MM.1S (cell line): ENCODE results near the gene ANK2.

Experiments used
- DNase-seq: peaks from one replicate; pipeline ENCODE4 v3.0.0-alpha.2; 2015
- H2AFZ ChIP-seq: fragments of 300-600 bp; sonication (generic); 2 replicates; pipeline ENCODE4 v1.6.0; 2016; ENCODE audit warnings: antibody characterized with exemption, low read length
- H3F3A ChIP-seq: fragments of 300-600 bp; sonication (generic); 2 replicates; pipeline ENCODE4 v1.6.1; 2016; ENCODE audit warnings: mild to moderate bottlenecking, antibody characterized with exemption, low read length, moderate library complexity, mixed read lengths; ENCODE audit not compliant: insufficient read depth
- H3K27ac ChIP-seq: fragments of 300-600 bp; sonication (generic); 2 replicates; pipeline ENCODE4 v1.5.1; 2016; ENCODE audit warnings: mild to moderate bottlenecking, low read length
- H3K27me3 ChIP-seq: fragments of 300-600 bp; sonication (generic); replicated peaks from 2 replicates; pipeline ENCODE4 v1.6.0; 2016; ENCODE audit warnings: low read length; ENCODE audit not compliant: insufficient read depth
- H3K36me3 ChIP-seq: fragments of 300-600 bp; sonication (generic); replicated peaks from 2 replicates; pipeline ENCODE4 v1.6.1; 2016; ENCODE audit warnings: mild to moderate bottlenecking, low read length, mixed read lengths; ENCODE audit not compliant: insufficient read depth
- H3K4me1 ChIP-seq: fragments of 300-600 bp; sonication (generic); 2 replicates; pipeline ENCODE4 v1.6.1; 2016; ENCODE audit warnings: low read length, mixed read lengths
- H3K4me2 ChIP-seq: fragments of 300-600 bp; sonication (generic); 2 replicates; pipeline ENCODE4 v1.6.0; 2016; ENCODE audit warnings: low read depth, low read length
- H3K4me3 ChIP-seq: fragments of 300-600 bp; sonication (generic); 2 replicates; pipeline ENCODE4 v1.5.1; 2016; ENCODE audit warnings: low read length, mixed read lengths
- H3K79me2 ChIP-seq: fragments of 300-600 bp; sonication (generic); 2 replicates; pipeline ENCODE4 v1.6.1; 2016; ENCODE audit warnings: mixed run types, low read length, mixed read lengths
- H3K9ac ChIP-seq: fragments of 300-600 bp; sonication (generic); 2 replicates; pipeline ENCODE4 v1.6.1; 2016; ENCODE audit warnings: low read length, mixed read lengths
- H3K9me2 ChIP-seq: fragments of 300-600 bp; sonication (generic); replicated peaks from 2 replicates; pipeline ENCODE4 v1.6.1; 2016; ENCODE audit warnings: mild to moderate bottlenecking, low read length, mixed read lengths; ENCODE audit not compliant: insufficient read depth
- H3K9me3 ChIP-seq: fragments of 300-600 bp; sonication (generic); replicated peaks from 2 replicates; pipeline ENCODE4 v1.6.1; 2016; ENCODE audit warnings: mild to moderate bottlenecking, low read length, mixed read lengths; ENCODE audit not compliant: insufficient read depth
- H4K20me1 ChIP-seq: fragments of 300-600 bp; sonication (generic); 2 replicates; pipeline ENCODE4 v1.6.1; 2016; ENCODE audit warnings: mild to moderate bottlenecking, low read length, moderate library complexity, mixed read lengths; ENCODE audit not compliant: insufficient read depth
- EZH2 ChIP-seq: fragments of 300-600 bp; sonication (generic); optimal IDR thresholded peaks from 2 replicates; pipeline ENCODE3; 2017; ENCODE audit warnings: low read depth, mild to moderate bottlenecking, antibody characterized with exemption, low read length, mixed read lengths
- EZH2phosphoT487 ChIP-seq: fragments of 300-600 bp; sonication (generic); IDR thresholded peaks from 2 replicates; pipeline ENCODE4 v1.6.1; 2018; ENCODE audit warnings: antibody characterized with exemption, low read length
- TF ChIP-seq, protein P1 (sequence below): fragments of 300-600 bp; sonication (generic); IDR thresholded peaks from 2 replicates; pipeline ENCODE4 v1.5.1; 2016; ENCODE audit warnings: antibody characterized with exemption, low read length, mixed read lengths

The ANK2 gene

DNA sequence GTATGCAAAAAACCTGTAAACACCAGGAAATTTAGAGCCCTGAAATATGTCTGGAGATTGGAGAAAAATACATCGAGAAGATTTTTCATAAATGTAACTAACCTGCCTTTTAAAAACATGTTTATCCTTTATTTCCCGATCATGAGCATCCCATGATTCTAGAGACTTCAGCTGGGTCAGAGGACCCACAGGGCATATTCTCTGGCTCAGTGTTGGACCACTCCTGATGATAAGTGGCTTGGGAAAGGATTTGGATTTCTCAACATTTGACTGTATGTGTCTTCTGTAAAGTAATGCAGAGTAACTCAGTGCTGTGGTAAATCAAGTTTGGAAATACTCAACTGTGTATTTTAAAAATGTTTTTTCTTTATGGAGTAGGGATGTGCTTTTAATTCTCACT lies 40.0 kb upstream of the ANK2 start:
- Histone ChIP-seq H4K20me1 (no peaks in the 10 kb centered on the region), H3K4me3 (no peak overlapping the region), H3K27ac (no peak overlapping the region), H3K4me1 (no peaks in the 10 kb centered on the region), H3K27me3 (no peaks in the 10 kb centered on the region), H2AFZ (no peak overlapping the region), H3F3A (no peaks in the 10 kb centered on the region), H3K4me2 (no peak overlapping the region), H3K79me2 (no peaks in the 10 kb centered on the region), H3K9me2 (no peaks in the 10 kb centered on the region), H3K9ac (no peak overlapping the region), H3K36me3 (no peaks in the 10 kb centered on the region), H3K9me3 (no peaks in the 10 kb centered on the region)
- no peak for DNase-seq
- no peak for TF ChIP-seq EZH2phosphoT487
- TF ChIP-seq EZH2, result no peak
- TF ChIP-seq, protein P1, sequence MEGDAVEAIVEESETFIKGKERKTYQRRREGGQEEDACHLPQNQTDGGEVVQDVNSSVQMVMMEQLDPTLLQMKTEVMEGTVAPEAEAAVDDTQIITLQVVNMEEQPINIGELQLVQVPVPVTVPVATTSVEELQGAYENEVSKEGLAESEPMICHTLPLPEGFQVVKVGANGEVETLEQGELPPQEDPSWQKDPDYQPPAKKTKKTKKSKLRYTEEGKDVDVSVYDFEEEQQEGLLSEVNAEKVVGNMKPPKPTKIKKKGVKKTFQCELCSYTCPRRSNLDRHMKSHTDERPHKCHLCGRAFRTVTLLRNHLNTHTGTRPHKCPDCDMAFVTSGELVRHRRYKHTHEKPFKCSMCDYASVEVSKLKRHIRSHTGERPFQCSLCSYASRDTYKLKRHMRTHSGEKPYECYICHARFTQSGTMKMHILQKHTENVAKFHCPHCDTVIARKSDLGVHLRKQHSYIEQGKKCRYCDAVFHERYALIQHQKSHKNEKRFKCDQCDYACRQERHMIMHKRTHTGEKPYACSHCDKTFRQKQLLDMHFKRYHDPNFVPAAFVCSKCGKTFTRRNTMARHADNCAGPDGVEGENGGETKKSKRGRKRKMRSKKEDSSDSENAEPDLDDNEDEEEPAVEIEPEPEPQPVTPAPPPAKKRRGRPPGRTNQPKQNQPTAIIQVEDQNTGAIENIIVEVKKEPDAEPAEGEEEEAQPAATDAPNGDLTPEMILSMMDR, result no peak

DNA sequence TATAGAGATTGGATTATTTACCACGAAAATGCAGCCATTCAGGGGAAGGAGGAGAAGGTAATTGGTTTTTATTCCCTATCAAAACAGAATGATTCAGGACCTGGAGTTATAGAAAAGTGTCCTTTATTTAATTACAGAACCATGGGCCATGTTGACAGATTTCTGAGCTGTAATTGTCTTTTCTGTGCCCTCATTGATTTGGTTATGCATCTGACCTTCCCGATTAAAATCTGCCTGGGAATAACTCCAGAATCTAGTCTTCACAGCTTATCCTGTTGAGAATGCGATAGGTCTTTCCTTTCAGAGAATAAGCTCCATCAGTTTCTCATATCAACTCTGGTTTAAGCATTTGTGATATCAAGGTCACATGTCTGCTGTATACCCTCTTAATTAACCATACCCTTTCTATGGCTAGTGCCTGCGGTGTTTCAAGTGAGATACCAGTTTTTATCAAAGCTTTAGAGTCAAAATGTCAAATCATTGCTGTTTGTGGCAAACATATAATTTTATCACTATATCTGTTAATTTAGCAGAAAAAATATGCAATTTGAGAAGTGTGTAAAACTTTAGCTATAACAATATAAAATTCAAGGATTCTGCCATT lies 37.2 kb upstream of the ANK2 start:
- TF ChIP-seq EZH2 (no peak), EZH2phosphoT487 (no peak)
- TF ChIP-seq, protein P1, result no peak
- no peaks in the 10 kb centered on the region for H3K36me3 ChIP-seq
- no peak for DNase-seq
- no peak overlapping the region for H3K9ac ChIP-seq
- no peak overlapping the region for H3K4me3 ChIP-seq
- H4K20me1 ChIP-seq, result no peaks in the 10 kb centered on the region
- H3K9me3 ChIP-seq, result no peaks in the 10 kb centered on the region
- H3F3A ChIP-seq, result no peaks in the 10 kb centered on the region
- H3K27ac ChIP-seq, result no peak overlapping the region
- no peaks in the 10 kb centered on the region for H3K4me1 ChIP-seq
- H3K9me2 ChIP-seq, result no peaks in the 10 kb centered on the region
- no peaks in the 10 kb centered on the region for H3K27me3 ChIP-seq
- H2AFZ ChIP-seq, result no peak overlapping the region
- no peak overlapping the region for H3K4me2 ChIP-seq
- H3K79me2 ChIP-seq, result no peaks in the 10 kb centered on the region

DNA sequence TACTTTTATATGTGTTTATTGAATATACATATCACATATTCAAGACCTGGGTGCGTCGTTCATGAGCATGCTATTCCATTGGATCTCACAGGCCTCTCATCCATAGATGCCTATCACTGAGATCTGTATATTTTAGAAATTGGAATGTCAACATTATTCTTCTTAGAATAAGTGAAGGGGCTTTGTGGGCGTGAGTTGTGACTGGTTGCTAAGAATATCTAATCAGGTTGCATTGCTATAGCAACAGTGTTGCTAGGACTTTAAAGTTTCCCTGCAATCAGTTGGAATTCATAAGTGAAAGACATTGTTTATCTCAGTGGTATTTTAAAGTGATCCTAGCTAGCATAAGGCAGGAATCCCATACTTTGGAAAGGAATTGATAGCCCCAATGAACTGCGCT lies 36.7 kb upstream of the ANK2 start:
- Histone ChIP-seq H3K4me3 (no peak overlapping the region), H3K9ac (no peak overlapping the region), H3K9me2 (no peaks in the 10 kb centered on the region), H2AFZ (no peak overlapping the region), H3K27me3 (no peaks in the 10 kb centered on the region), H4K20me1 (no peaks in the 10 kb centered on the region), H3K4me1 (no peaks in the 10 kb centered on the region), H3K79me2 (no peaks in the 10 kb centered on the region), H3K36me3 (no peaks in the 10 kb centered on the region), H3K9me3 (no peaks in the 10 kb centered on the region), H3F3A (no peaks in the 10 kb centered on the region), H3K4me2 (no peak overlapping the region), H3K27ac (no peak overlapping the region)
- DNase-seq, result no peak
- TF ChIP-seq EZH2phosphoT487, result no peak
- TF ChIP-seq EZH2, result no peak
- TF ChIP-seq, protein P1, result no peak
